GM21576 (cell line): ENCODE data around the gene DPP6.

ENCODE experiments used
- ATAC-seq: cut with Tn5 transposase; IDR thresholded peaks from one replicate; pipeline ENCODE4 v1.9.1; 2021; ENCODE audit warnings: mild to moderate bottlenecking, moderate library complexity; ENCODE audit not compliant: unreplicated experiment

Gene DPP6

DNA sequence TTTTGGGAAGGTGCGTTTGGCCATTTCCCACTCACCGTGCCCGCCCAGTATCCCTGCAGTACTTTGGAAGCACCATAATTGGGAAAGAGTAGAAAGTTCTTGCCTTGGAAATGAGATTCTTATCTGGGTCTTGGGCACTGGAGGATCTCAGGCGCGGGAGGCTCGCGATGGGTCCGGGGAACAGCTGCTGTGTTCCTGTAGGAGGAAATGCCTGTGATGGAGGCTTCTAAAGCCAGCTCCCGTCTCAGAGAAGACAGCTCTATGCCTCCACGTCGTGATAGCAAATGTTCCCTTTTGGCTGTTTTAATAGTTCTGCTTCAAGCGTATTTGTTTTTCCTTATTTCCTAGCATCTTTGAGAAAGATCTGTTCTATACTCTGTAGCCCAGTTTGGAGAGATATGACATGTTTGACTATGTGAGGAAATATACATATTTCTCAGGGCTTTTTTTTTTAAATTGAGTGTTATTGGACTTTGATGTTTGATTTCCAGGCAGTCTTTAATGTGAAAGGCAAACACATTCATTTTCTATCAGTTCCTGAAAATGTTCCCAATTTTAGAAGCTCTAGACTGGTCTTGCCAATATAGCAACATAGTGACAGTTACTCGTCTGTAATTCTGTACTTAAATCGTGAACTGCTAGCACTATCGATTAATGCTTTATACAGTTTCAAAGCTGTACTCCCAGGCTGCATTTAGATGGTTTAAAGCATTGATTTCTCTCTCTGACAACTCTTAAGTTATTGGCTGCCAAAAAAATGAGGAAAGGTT is 280.8 kb downstream of the DPP6 start:
- ATAC-seq: no peak

DNA sequence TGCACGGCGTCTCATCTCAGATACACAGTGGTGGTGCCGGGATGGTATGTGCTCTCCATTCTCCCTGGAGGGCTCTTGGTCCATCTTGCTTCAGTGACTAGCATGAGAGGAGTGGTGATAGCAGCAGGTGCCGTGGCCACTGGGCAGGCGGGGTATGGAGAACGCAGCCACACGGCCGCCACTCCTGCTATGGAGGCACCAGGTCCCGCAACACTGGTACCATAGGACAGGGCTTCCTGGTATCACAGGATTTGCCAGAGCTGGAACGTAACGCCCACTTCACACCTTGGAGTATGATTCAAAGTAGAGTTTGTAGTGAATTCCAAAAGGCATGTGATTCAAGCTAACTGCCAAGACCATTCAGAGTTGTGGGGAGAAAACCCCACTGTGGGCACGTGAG is 284.1 kb downstream of the DPP6 start:
- no peak for ATAC-seq

DNA sequence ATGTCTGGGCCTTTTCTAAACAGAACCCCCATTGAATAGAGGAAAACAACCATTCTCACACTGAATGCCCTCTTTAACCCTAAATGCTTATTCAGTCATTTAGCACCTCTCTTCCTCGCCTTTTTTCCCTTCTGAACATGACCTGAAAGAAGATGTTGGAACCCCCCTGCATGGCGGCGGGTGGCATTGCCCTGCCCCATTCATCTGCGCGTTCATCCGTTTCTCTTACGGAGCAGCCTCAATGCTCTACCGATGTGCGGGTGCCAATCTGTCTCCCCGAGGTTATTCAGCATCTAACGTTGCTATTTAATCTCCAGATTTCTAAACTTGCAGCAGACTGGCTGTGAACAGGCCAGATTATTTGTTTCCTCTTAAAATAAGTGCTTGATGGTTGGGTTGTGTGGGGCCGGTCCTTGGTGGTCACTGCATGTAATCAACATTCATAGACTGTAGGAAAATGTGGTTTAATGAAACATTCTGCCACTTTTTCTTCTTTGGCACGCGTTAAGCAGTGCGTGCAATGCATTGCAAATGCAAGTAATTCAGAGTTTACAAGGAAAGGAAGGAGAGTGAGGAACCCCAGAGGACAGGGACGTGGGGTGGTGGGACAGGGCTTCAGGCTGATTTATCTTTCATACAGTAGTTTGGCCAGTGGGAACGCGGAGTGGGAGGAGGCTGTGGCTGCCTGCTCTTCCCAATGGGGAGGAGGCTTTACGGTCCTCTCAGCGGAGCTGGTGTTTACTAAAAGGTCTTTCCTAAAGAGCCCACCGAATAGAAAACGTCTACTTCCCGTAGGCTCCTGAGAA is 286.7 kb downstream of the DPP6 start:
- no peak for ATAC-seq

DNA sequence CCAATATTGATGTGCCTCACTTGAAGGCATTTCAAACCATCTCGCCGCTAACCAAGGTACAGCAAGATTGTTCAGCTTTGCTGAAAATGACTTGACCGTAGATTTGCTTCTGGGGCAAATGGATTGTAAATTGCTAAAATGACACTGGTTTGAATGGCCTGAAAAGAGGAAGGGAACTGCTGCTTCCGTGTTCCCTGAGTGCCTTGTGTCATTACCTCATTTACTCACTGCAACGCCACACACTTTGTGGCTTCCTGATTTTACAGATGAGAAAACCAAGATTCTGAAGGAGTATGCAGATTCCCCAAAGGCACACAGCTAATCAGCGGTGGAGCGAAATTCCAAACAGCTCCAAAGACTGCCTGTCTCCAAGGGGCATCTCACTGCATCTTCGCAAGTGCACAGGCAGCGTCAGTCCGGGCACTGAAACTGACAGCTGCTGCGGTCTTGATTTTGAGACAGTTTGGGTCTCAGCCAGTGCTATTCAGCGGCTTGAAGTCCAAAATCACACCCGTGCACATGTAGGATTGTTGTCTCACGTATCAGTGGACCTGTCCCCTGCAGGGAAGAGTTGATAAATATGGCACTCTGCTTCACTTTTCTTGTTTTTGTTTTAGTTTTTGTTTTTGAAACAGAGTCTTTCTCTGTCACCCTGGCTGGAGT is 290.9 kb downstream of the DPP6 start:
- ATAC-seq: no peak

DNA sequence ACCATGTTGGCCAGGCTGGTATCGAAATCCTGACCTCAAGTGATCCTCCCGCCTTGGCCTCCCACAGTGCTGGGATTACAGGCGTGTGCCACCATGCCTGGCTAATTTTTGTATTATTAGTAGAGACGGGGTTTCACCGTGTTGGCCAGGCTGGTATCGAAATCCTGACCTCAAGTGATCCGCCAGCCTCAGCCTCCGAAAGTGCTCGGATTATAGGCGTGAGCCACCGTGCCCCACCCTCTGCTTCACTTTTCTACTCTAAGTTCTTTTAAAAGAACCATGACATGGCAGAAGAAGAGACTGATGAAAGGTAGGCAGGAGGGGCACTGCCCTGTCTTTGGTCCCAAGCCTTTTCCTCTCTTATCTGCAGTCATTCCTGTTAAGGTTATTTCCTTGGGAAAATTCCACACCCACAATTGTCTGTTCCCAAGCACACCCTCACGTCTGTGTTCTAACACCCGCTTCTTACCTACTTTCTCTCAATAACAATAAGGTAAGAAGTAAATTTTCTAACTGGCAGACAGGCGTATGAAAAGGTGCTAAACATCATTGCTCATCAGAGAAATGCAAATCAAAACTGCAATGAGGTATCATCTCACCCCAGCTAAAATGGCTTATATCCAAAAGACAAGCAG is 291.7 kb downstream of the DPP6 start:
- no peak for ATAC-seq

DNA sequence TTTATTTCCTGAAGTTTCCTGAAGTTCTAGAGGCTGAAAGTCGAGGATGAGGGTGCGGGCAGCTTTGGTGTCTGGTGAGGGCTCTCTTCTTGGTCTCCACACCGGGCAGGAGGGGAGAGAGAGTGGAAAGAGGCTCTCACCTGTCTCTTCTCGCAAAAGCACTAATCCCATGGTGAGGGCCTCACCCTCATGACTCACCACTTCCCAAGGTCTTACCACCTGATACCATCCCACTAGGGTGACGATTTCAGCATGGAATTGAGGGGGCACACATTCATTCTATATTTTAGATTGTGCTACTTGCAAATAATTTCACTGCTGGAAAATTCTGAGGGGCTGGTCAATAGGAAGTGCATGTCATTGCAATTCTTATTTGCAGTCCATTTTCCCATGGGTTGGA is 292.9 kb downstream of the DPP6 start:
- ATAC-seq: no peak

DNA sequence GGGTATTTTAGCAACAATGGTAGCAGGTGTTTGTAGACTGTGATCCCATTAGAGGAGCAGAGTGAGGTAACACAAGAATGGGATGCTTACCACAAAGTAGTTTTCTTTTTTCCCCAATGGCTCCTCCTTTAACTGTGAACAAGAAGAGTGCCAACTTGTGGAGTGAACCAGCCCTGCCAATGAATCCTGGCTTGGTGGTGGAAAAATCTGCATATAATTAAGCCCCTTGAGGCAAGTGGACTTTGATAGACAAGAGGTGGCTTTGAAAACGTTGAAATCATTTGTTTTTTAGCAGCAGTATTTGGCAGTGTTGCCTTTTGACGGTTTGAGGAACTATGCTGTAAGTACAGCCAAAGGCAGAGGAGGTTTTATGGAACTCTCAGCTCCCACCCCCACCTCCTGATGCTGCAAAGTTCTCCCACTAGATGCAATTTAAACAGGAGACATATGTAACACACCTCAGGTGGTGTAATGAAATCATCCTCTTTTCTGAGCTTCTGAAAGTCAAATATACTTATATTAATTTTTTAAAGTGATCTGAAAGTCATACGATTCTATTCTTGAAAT is 295.6 kb downstream of the DPP6 start:
- no peak for ATAC-seq

DNA sequence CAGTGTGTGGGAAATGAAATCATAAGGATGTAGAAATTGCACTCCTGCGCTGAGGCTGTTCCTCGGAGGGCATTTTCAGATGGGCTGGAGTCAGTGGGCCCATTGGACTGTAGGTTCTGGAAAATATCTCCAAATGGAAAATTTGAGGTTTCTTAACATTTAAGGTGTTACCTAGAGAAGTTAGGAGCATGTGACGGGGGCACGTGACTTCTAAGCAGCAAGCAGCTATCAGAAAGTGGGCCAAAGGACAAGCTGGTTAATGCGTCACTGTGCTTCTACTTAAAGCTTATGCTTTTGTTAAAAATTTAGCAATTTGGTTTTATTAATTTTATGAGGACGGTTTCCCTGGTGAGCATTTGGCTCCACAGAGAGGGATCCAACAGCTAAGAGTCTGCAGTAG is 298.7 kb downstream of the DPP6 start:
- ATAC-seq: no peak

DNA sequence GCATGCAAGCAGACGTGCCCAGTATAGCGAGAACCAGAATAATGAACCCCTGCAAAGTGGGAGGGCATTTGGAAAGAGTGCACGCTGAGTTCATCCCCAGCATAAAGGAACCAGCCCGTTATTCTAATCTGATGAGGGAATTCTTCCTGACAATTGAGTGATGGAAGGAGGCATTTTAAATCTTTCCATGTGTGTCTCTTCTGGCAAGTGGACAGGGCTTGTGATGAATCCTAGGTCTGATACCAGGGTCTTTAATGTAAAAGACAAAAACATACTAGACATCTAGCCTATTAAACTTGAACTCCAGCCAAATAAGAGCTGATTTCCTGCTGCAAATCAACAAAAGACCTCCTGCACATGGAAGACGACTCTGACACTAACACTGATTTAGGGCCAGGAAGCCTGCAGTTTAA is 301.2 kb downstream of the DPP6 start:
- no peak for ATAC-seq

DNA sequence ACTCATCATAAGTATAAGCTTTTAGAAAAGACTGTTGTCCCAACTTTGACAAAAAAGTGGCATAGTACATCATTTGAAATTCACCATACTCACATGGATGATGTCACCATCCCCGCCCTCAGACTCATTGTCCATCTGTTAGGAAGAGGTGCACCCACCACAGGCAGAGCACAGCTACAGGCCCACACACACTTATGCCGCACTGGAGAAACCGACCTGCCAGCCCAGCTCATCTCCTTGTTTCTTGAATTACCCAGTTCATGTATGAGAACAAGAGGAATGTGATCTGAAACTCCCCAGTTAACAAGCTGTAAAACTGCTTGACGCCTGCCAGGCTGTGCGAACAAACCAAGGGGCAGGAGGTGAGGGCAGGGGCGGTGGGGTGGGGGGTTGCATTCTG is 312.0 kb downstream of the DPP6 start:
- ATAC-seq: no peak

DNA sequence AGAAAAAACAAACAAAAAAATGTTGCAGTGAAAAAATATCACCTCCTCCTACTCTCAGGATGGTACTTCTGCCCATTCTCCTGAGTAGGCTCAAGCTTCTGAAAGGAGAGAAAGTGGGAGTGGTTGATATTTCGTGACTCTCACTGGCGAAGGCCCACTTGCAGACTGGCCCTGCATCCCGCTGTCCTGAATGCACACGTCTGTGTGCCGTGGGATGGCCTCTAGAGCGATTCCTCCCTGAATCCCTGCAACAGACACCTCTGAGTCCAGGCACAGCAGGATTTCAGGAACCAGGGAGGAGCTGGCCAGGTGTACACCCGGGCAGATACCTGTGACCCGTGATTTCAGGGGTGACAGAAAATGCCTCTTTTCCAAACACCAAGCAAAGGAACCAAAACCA is 319.2 kb downstream of the DPP6 start:
- no peak for ATAC-seq

DNA sequence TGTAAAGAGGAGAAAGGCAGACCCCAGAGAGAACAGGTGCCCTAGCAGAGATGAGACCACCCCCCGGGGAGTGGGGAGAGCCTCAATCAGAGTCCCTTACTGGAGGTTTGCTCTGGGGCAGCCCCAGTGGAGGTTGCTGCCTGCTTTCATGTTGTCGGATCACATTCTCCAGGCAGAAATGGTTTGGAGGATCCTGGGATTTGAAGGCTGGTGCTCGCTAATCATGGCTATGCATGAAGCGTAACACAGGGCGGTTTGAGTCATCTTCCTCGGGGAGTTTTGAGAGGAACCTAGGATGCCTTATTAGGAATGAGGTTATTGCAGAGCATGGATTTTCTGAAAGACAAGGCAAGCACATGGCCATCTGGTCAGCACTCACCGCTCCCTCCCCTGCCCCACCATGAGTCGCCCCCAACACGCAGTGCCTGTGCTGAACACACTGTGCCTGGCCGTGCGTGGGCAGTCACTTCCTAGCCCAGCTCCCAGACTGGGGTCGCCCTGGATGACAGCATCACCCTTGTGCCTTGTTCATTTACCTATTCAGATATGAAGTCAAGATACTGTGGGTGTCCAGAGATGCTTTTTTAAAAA is 319.9 kb downstream of the DPP6 start:
- ATAC-seq: no peak

DNA sequence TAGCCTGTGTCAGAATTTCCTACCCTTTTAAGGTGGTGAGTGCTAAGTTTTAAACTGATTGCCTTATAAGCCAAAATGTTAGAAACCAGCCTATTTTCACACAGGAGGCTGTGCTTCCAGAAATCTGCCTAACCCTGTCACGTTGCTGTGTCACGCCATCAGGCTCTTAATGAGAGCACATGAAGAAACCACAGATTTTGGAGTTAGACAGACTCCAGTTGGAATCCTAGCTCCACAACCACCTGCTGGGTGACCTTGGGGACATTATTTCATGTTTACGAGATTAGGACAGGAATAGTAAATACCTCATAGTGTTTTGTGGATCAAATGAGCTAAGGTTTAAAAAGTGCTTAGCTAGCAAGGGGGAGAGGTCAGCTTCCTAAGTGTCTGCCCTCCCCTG is 321.8 kb downstream of the DPP6 start:
- no peak for ATAC-seq

DNA sequence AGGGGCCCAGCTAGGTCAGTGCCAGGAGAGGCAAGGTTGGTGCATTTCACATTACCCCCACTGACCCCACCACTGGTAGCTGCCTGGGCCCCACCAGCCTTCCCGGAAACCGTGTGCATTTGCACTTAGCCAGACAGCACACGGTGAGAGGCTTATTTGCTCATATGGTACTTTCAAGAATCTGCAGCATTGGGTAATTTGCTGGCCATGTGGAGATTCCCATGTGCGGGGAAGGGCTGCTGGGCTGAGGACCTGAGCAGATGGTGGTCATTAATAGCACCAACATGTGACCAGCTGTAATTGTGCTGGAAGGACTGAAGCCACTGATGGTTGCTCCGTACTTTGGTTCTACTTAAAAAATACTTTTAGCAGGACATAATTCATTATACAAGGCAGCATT is 323.8 kb downstream of the DPP6 start:
- no peak for ATAC-seq

DNA sequence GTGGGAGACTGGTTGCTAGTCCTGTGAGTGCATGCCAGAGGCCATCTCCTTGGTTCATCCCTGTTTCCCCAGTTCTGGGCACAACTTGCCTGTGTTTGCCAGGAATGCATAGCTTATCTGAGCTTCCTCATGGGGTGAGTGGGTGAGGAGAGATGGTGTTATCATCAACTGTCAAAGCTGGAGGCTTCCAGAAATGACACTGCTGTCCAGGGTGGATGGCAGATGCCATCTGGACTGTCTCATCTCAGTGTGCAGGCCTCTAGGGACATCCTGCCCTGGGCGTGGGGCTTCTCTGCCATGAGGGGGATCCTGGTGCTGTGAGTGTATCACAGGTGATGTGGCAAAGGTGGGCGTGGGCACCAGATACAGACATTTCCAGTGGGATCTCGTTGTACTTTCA is 328.6 kb downstream of the DPP6 start:
- ATAC-seq: no peak

DNA sequence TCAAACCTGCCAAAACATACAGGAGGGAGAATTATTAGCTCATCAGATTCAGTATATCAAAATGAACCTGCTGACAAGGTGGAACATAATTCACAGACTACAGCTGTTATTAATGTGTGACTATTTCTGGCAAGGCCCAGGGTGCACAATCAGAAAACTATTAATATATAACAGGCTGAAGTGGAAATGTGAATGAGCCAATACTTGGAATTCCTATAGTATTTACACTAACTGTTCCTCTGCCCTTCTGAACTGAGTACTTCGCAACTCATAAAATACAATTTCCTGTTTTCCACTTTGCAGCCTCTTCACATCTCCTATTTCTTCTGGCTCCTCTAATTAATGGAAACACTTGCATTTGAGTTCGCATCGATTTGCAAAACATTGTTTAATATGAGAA is 330.8 kb downstream of the DPP6 start:
- ATAC-seq: no peak

DNA sequence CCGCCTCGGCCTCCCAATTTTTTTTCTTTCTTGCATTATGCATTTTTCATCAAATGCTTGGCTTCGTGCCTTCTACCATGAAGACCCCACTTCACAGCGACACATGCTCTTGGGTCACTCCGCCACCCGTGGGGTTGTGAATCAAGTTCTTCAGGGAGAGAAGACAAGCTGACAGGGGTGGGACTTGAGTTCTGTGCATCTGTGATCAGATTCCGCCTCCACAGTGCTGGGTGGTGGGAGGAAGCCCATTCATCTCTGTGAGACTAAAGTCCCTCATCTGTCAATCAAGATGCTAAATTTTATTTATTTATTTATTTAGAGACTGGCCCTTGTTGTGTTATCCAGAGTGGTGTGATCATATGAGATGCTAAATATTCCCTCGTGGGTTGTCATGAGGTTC is 333.0 kb downstream of the DPP6 start:
- ATAC-seq: no peak

DNA sequence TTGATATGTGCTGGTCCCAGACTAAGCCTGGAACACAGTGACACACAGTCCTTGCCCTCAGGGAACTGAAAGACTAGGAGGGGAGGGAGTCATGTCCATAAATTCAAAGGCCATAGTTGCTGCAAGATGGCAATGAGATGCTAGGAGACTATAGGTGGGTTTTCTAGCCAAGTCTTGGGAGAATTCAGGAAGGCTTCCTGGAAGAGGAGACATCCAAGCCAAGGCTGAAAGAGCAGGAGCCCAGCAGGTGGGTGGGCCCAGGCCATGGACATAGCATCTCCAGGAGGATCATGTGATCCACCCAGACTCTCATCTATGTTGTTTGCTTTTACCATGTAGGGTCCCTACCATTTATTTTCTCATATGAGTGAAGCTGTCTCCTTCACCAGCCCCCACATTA is 335.1 kb downstream of the DPP6 start:
- ATAC-seq: no peak

DNA sequence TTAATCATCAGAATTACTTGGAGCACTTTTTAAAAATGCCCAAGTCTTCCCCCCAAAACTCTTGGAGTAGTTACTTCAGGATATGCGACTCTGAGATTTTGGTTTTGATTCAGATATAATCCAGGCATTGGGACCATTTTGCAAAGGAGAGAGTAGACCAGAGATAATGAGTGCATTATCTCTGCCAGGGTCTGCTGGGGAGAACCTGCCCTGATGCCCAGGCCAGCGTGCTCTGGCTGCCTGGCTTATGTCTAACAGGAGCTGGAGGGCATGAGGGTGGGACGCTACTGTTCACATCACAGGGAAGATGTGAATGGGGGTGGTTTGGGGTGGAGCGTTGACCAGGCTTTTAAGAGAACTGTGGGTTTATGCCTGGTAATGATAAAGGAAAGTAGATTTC is 336.2 kb downstream of the DPP6 start:
- ATAC-seq: no peak

DNA sequence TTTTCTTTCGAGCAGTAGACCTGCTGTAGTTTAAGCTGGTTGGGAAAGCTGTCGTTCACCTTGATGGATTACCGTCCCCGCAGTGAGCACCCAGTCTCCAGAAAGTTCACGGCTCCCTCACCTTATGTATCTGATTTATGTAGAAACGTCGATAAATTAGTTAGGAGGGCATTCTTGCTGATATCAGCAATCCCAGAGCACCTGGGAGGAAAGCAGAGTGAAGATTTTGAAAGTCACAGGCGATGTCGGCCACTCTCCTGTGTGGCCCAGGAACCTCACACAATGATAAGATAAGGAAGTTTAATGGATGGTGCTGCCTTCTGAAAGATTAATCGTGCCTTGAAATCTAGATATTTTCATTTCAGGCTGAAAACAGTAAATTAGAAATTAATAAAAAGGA is 336.8 kb downstream of the DPP6 start:
- no peak for ATAC-seq

DNA sequence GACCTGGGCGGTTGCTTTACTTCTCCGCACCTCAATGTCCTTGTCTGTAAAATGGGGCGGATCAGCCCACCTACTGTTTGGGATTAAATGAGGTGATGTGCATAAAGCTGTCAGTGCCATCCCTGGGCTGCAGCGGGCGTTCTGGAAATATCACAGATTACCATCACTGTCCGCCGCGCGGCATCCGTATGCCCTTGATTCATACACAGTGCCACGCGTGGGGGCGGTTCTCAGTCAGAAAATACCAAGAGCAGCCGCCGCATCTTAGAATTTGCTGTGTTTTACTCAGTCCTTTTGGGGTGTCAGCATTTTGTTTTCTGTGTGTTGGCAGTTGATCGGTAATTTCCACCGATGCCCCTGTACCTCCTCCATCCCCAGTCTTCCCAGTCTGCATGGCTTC is 338.8 kb downstream of the DPP6 start:
- no peak for ATAC-seq
